Upper lobe of left lung (tissue), 4 donors: ENCODE measurements around the gene SBSN.

ENCODE experiments used
- CTCF ChIP-seq, 6 experiments: fragments of 450-650 bp in 4 of 6; fragments of 200-600 bp in 2 of 6; sonication (generic) in 2 of 6; IDR thresholded peaks; one replicate each; pipeline ENCODE4 v1.5.1; 2016 to 2019; ENCODE audit warnings: antibody characterized with exemption in 6 of 6
- EP300 ChIP-seq, 4 donors: sonication (generic); formaldehyde crosslinking; IDR thresholded peaks; one replicate each; pipeline ENCODE4 v1.5.1; 2017; ENCODE audit warnings: antibody characterized with exemption in 4 of 4, control low read depth in 2 of 4
- POLR2A ChIP-seq, 4 donors: fragments of 450-650 bp; IDR thresholded peaks; one replicate each; pipeline ENCODE4 v1.5.1; 2016 to 2017; ENCODE audit warnings: antibody characterized with exemption in 4 of 4, mild to moderate bottlenecking in 2 of 4

GRCh38 chr19:35533822-35534392, 5.8 kb upstream of the SBSN start:
- no peak for TF ChIP-seq CTCF (IDR thresholded peaks at IDR 0.05)
- TF ChIP-seq EP300 (IDR thresholded peaks at IDR 0.05): no peak
- no peak for TF ChIP-seq POLR2A (IDR thresholded peaks at IDR 0.05)
